K562 (cell line): ENCODE measurements around the gene PRND. TPM values are rescaled to one million over a fixed set of nuclear protein-coding genes. Genes with fewer than 3 reads are reported as not detected.

Experiments
- ATAC-seq: fragments of 200-7000 bp; cut with Tn5 transposase; 3 replicates; pipeline ENCODE4 v1.9.1; 2020; ENCODE audit warnings: moderate library complexity
- BruUV-seq: library from RNA; stranded (reverse); fragments of 400-500 nt; replicated peaks from 2 replicates; lab custom pipeline; 2021; lab: Mats Ljungman, UMichigan
- CTCF ChIA-PET: fragments of 300-600 bp; formaldehyde crosslinking; extraction: SDS; loops from one replicate; lab custom pipeline; 2021; ENCODE audit warnings: low intra/inter-chr PET ratio; lab: Yijun Ruan, JAX
- POLR2A ChIA-PET: fragments of 300-600, 350-650 bp; sonication (Branson Sonifier 250); formaldehyde crosslinking; extraction: SDS; loops from one replicate; lab custom pipeline; 2021; ENCODE audit warnings: antibody characterized with exemption, inconsistent platforms; lab: Yijun Ruan, JAX
- DNase-seq, 4 experiments: peaks; one replicate each; pipeline versions ENCODE4 v3.0.0 to v3.0.0-alpha.2; 2011 to 2018; ENCODE audit warnings: low spot score in 3 of 4, mixed read lengths in 3 of 4; ENCODE audit errors: extremely low read depth in 1 of 4
- FAIRE-seq: peaks from 2 replicates; lab custom pipeline; 2011; peaks lifted over from hg19 to GRCh38; lab: Jason Lieb, UNC
- H2AFZ ChIP-seq: 2 replicates; pipeline ENCODE4 v1.6.0; 2011; ENCODE audit warnings: low read depth, low read length, control low read depth, inconsistent platforms
- H3K27ac ChIP-seq: fragments of 200-600 bp; 3 replicates; pipeline ENCODE4 v1.8.0; 2011; ENCODE audit warnings: low read depth, mild to moderate bottlenecking, control low read depth, inconsistent platforms, low read length, moderate library complexity, mixed read lengths; ENCODE audit errors: extremely low read depth
- H3K27me3 ChIP-seq, 2 experiments: fragments of 300-600 bp in 1 of 2; 2 replicates in 1 of 2; 3 replicates in 1 of 2; pipeline versions ENCODE4 v1.6.0 to v1.8.0; 2011; ENCODE audit warnings: inconsistent platforms in 2 of 2, low read length in 2 of 2, mild to moderate bottlenecking in 1 of 2, mixed read lengths in 1 of 2, moderate library complexity in 1 of 2; ENCODE audit not compliant: control insufficient read depth in 2 of 2, insufficient read depth in 2 of 2
- H3K36me3 ChIP-seq: fragments of 300-600 bp; 3 replicates; pipeline ENCODE4 v1.8.0; 2011; ENCODE audit warnings: mild to moderate bottlenecking, low read length, inconsistent platforms; ENCODE audit not compliant: control insufficient read depth, insufficient read depth
- H3K4me1 ChIP-seq, 2 experiments: fragments of 200-600 bp in 1 of 2; replicated peaks in 1 of 2; 2 replicates in 1 of 2; 3 replicates in 1 of 2; pipeline versions ENCODE4 v1.5.1 to v1.8.0; 2011; ENCODE audit warnings: inconsistent platforms in 2 of 2, low read length in 2 of 2, mild to moderate bottlenecking in 1 of 2, mixed read lengths in 1 of 2, moderate library complexity in 1 of 2; ENCODE audit not compliant: control insufficient read depth in 2 of 2, insufficient read depth in 2 of 2
- H3K4me2 ChIP-seq: 2 replicates; pipeline ENCODE4 v1.6.1; 2011; ENCODE audit warnings: low read length, control low read depth, inconsistent platforms, mixed read lengths; ENCODE audit not compliant: insufficient read depth
- H3K4me3 ChIP-seq: fragments of 200-600 bp; sonication (generic), shearing (Covaris generic); 2 replicates; pipeline ENCODE4 v1.5.1; 2016; ENCODE audit warnings: control low read depth, inconsistent platforms
- H3K79me2 ChIP-seq: fragments of 200-600 bp; 3 replicates; pipeline ENCODE4 v1.8.0; 2011; ENCODE audit warnings: low read length, inconsistent platforms; ENCODE audit not compliant: control insufficient read depth, insufficient read depth
- H3K9ac ChIP-seq, 2 experiments: 2 replicates each; pipeline versions ENCODE4 v1.6.0 to v1.6.1; 2011; ENCODE audit warnings: low read depth in 2 of 2, low read length in 2 of 2, control low read depth in 1 of 2, inconsistent platforms in 1 of 2, mild to moderate bottlenecking in 1 of 2, mixed read lengths in 1 of 2; ENCODE audit not compliant: insufficient read depth in 1 of 2
- H3K9me1 ChIP-seq: one replicate; pipeline ENCODE4 v1.6.0; 2011; ENCODE audit warnings: inconsistent platforms, mild to moderate bottlenecking, low read length, moderate library complexity; ENCODE audit not compliant: control insufficient read depth, insufficient read depth
- H3K9me3 ChIP-seq: replicated peaks from 2 replicates; pipeline ENCODE4 v1.5.1; 2011; ENCODE audit warnings: low read depth, low read length, inconsistent platforms; ENCODE audit not compliant: control insufficient read depth, insufficient read depth
- H4K20me1 ChIP-seq: replicated peaks from 2 replicates; pipeline ENCODE4 v1.6.1; 2011; ENCODE audit warnings: low read length, inconsistent platforms, mixed read lengths; ENCODE audit not compliant: control insufficient read depth, insufficient read depth
- FOXA1 ChIP-seq: fragments of 450-650 bp; IDR thresholded peaks from 2 replicates; pipeline ENCODE4 v1.6.1; 2016; ENCODE audit warnings: mild to moderate bottlenecking, borderline replicate concordance
- HMGN3 ChIP-seq: IDR thresholded peaks from 2 replicates; pipeline ENCODE4 v1.6.1; 2011; ENCODE audit warnings: borderline replicate concordance, low read depth, mild to moderate bottlenecking, mixed read lengths, low read length; ENCODE audit not compliant: insufficient read length; ENCODE audit errors: extremely low read depth
- JUNB ChIP-seq: fragments of 450-650 bp; formaldehyde crosslinking; conservative IDR thresholded peaks from 2 replicates; pipeline ENCODE4 v1.4.0; 2020; ENCODE audit warnings: mild to moderate bottlenecking
- KHSRP ChIP-seq: fragments of 450-650 bp; IDR thresholded peaks from 2 replicates; pipeline ENCODE4 v1.6.1; 2017
- LCOR ChIP-seq: sonication (generic); formaldehyde crosslinking; IDR thresholded peaks from 2 replicates; pipeline ENCODE4 v1.8.0; 2022; ENCODE audit warnings: mild to moderate bottlenecking, missing genetic modification reagents
- NFE2L1 ChIP-seq: fragments of 450-650 bp; IDR thresholded peaks from 2 replicates; pipeline ENCODE4 v1.6.1; 2016; ENCODE audit warnings: missing genetic modification characterization, low read depth, mild to moderate bottlenecking, missing compliant biosample characterization, moderate library complexity, borderline replicate concordance
- NONO ChIP-seq, 2 experiments: fragments of 200-400 bp in 1 of 2; fragments of 450-650 bp in 1 of 2; formaldehyde crosslinking in 1 of 2; IDR thresholded peaks; 2 replicates each; pipeline ENCODE4 v1.6.1; 2017; ENCODE audit warnings: low read depth in 2 of 2, mild to moderate bottlenecking in 2 of 2, moderate library complexity in 2 of 2, low read length in 1 of 2
- NRF1 ChIP-seq, 2 experiments: fragments of 450-650 bp; IDR thresholded peaks in 1 of 2; conservative IDR thresholded peaks in 1 of 2; 2 replicates each; pipeline ENCODE4 v1.6.1; 2014; ENCODE audit warnings: mild to moderate bottlenecking in 2 of 2
- PHF20 ChIP-seq: fragments of 450-650 bp; IDR thresholded peaks from 2 replicates; pipeline ENCODE4 v1.6.1; 2018; ENCODE audit not compliant: partially characterized antibody
- POLR2G ChIP-seq: fragments of 200-400 bp; formaldehyde crosslinking; IDR thresholded peaks from 2 replicates; pipeline ENCODE4 v1.6.1; 2017; ENCODE audit warnings: low read depth, mild to moderate bottlenecking, antibody characterized with exemption, low read length, moderate library complexity
- PPARD ChIP-seq: fragments of 250-450 bp; sonication (Bioruptor Pico); IDR thresholded peaks from 2 replicates; pipeline ENCODE4 v1.8.0; 2022; ENCODE audit warnings: inconsistent platforms, mild to moderate bottlenecking, moderate library complexity
- TARDBP ChIP-seq: fragments of 450-650 bp; IDR thresholded peaks from 2 replicates; pipeline ENCODE4 v1.6.1; 2016
- TFAM ChIP-seq: fragments of 250-450 bp; sonication (Bioruptor Pico); conservative IDR thresholded peaks from 2 replicates; pipeline ENCODE4 v1.5.0; 2021; ENCODE audit warnings: mild to moderate bottlenecking, moderate library complexity
- ZEB2 ChIP-seq: fragments of 450-650 bp; IDR thresholded peaks from 2 replicates; pipeline ENCODE4 v1.6.1; 2016
- WGBS: fragments of 100-300 bp; shearing (Covaris generic); methylation state at CpG from one replicate; pipeline ENCODE4 v1.1.6; 2016; ENCODE audit warnings: low coverage, mixed read lengths; ENCODE audit not compliant: insufficient coverage; ENCODE audit errors: missing lambda C conversion rate; 5-methylcytosine and 5-hydroxymethylcytosine counted together
- in situ Hi-C: fragments of 300-500 bp; cut with MboI; formaldehyde crosslinking; loops from 4 replicates; pipeline ENCODE4 v1.15.0; 2018; ENCODE audit warnings: inconsistent platforms, mixed read lengths
- intact Hi-C: fragments of 100-400 bp; cut with micrococcal nuclease; formaldehyde crosslinking; loops from 2 replicates; pipeline ENCODE4 v1.14.2; 2022
- polyA plus RNA-seq, 8 experiments: library from polyadenylated mRNA; depleted of rRNA in 4 of 8; stranded (reverse) in 5 of 8; unstranded in 3 of 8; fragments of >200 nt; fragmentation: Nextera tagmentation in 2 of 8; fragmentation: Illumina TruSeq in 1 of 8; extraction: Ambion mirVana in 2 of 8; extraction: Trizol in 1 of 8; gene quantifications; 2 replicates each; pipeline versions ENCODE4 v1.2.1 to v1.2.3, GENCODE V29; 2011 to 2014; ENCODE audit warnings: inconsistent platforms in 1 of 8, missing spikeins in 1 of 8
- total RNA-seq, 7 experiments: library from RNA; depleted of rRNA in 6 of 7; stranded (reverse); fragments of >200 nt in 6 of 7; fragmentation: Illumina TruSeq in 2 of 7; extraction: Trizol in 2 of 7; gene quantifications; 2 replicates each; pipeline versions ENCODE4 v1.2.1 to v1.2.3, GENCODE V29; 2011 to 2021; ENCODE audit warnings: low replicate concordance in 1 of 7

PRND gene
- total and polyA plus RNA-seq, 9 of the 15 experiments (the other 6 are each of a cell fraction or from before 2014, with no cell fraction given), result not detected

DNA sequence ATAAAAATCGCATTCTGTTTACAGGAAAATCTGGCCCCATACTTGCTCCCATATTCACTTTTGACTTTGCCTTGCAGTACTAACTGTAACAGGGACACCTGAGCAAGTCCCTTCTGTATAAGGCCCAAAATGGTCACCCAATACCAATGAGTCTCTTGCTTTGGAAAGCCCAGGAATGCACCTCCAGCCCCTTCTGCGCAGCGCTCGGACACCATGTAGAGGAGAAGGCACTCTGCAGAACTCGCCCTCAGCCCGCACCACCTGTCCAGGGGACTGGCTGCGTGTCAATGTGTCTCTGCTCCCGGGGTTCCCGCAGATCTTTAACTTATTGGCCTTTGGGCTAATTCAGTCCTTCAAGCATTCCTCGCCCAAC, 746 bp upstream of the PRND start (continued):
- TF ChIP-seq NRF1 (conservative IDR thresholded peaks at IDR 0.05 in 1 of 2, IDR thresholded peaks at IDR 0.05 in 1 of 2) (no peak), PPARD (CRISPR knock-in tag) (no peak), ZEB2 (no peak)

DNA sequence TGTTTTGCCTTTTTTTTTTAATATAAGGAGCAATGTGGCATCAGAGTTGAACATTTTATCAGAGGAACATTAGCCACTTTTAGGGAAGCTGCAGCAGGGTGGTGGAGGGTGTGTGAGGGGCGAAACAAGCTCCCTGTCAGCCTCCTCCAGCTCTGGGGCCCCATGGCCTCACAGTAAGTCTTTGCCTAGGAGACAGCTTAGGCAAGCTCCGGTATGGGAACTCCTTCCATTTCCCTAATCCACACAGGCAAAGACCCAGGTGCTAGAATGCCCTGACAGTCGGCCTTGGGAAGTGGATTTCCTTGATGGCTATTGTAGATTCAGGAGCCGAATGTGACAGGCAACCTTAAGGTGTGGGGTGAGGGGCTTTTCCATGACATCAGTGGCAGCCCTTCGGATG, 862 bp downstream of the PRND start:
- H3K27me3 ChIP-seq, result peaks cover 0 to 27% of the 10 kb centered on the region in 2 experiments; a peak in 2 of 5 replicates
- no peaks in the 10 kb centered on the region for H3K36me3 ChIP-seq
- ChIA-PET POLR2A (no interaction called here), CTCF (interaction anchor here (0.6 kb wide), 1 partner anchor 710 kb away, joined by 4 read pairs; no protein-coding TSS in a partner anchor)
- H3K79me2 ChIP-seq, result no peaks in the 10 kb centered on the region
- no peak overlapping the region for H2AFZ ChIP-seq
- no peaks in the 10 kb centered on the region for H4K20me1 ChIP-seq
- no peak overlapping the region for H3K27ac ChIP-seq
- no TSS peak for BruUV-seq
- no peak for FAIRE-seq
- H3K9me3 ChIP-seq, result no peaks in the 10 kb centered on the region
- no peaks in the 10 kb centered on the region for H3K4me1 ChIP-seq
- H3K4me2 ChIP-seq, result no peak overlapping the region
- no peaks in the 10 kb centered on the region for H3K9me1 ChIP-seq
- TF ChIP-seq KHSRP (no peak), NFE2L1 (tag) (no peak), PHF20 (no peak), HMGN3 (no peak), JUNB (CRISPR knock-in tag) (no peak), FOXA1 (no peak), TFAM (CRISPR knock-in tag) (no peak), POLR2G (no peak), NONO (IDR thresholded peaks at IDR 0.05; ENCODE audit: low read depth in 2 of 2, low read length in 1 of 2) (no peak), LCOR (CRISPR knock-in tag) (no peak), TARDBP (no peak)
- DNase-seq, result no peak
- no peak overlapping the region for H3K9ac ChIP-seq
- in situ Hi-C loops (no loop called here), intact Hi-C loops (no loop called here)
- ATAC-seq, result no peak
- no peak overlapping the region for H3K4me3 ChIP-seq
- 3% methylated on average over 5 of the region's 5 CpGs for WGBS
